ENCODE results near the gene CISD1. TPM values are rescaled to one million over a fixed set of nuclear protein-coding genes. Genes with fewer than 3 reads are reported as not detected.

CISD1 gene
- polyA plus RNA-seq, 1 donor from 2014 or later: 86.3 TPM

DNA sequence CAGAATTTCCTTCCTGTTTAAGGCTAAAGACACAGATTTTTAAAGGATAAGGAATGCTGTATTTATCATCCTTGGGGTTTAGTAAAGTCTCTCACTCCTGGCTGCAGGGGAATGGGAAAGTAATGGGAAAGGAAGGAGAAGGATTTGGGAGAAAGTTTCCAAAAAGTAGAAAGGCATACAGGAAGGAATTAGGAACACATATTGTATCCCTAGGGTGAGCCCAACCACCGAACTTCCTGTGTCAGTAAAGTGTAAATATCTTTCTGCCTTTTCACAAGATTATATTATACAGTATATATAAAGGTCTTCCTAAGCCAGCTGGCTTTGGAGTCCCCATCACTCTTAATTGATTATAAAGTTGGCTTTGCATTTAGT, 53.9 kb downstream of the CISD1 start:
- H3K27ac ChIP-seq (ENCODE audit: low read length): no peak overlapping the region
- H3K4me2 ChIP-seq (ENCODE audit: low read length): no peak overlapping the region
- no peaks in the 10 kb centered on the region for H3K36me3 ChIP-seq (ENCODE audit: insufficient read depth, low read length)
- no peaks in the 10 kb centered on the region for H3F3A ChIP-seq (ENCODE audit: insufficient read depth, low read length, poor library complexity, severe bottlenecking)
- H3K27me3 ChIP-seq (ENCODE audit: insufficient read depth, low read depth, low read length): no peaks in the 10 kb centered on the region
- no peak overlapping the region for H3K9ac ChIP-seq (ENCODE audit: low read length)
- H3K4me3 ChIP-seq (ENCODE audit: low read length): no peak overlapping the region
- TF ChIP-seq EZH2 (IDR thresholded peaks at IDR 0.05; ENCODE audit: borderline replicate concordance, insufficient read depth, low read length, poor library complexity, severe bottlenecking): no peak
- TF ChIP-seq RAD21 (conservative IDR thresholded peaks at IDR 0.05): no peak
- no peak for TF ChIP-seq MXI1 (conservative IDR thresholded peaks at IDR 0.05; ENCODE audit: poor library complexity, severe bottlenecking)
- TF ChIP-seq EP300 (conservative IDR thresholded peaks at IDR 0.05; ENCODE audit: poor library complexity, severe bottlenecking): no peak
- TF ChIP-seq, protein P1, sequence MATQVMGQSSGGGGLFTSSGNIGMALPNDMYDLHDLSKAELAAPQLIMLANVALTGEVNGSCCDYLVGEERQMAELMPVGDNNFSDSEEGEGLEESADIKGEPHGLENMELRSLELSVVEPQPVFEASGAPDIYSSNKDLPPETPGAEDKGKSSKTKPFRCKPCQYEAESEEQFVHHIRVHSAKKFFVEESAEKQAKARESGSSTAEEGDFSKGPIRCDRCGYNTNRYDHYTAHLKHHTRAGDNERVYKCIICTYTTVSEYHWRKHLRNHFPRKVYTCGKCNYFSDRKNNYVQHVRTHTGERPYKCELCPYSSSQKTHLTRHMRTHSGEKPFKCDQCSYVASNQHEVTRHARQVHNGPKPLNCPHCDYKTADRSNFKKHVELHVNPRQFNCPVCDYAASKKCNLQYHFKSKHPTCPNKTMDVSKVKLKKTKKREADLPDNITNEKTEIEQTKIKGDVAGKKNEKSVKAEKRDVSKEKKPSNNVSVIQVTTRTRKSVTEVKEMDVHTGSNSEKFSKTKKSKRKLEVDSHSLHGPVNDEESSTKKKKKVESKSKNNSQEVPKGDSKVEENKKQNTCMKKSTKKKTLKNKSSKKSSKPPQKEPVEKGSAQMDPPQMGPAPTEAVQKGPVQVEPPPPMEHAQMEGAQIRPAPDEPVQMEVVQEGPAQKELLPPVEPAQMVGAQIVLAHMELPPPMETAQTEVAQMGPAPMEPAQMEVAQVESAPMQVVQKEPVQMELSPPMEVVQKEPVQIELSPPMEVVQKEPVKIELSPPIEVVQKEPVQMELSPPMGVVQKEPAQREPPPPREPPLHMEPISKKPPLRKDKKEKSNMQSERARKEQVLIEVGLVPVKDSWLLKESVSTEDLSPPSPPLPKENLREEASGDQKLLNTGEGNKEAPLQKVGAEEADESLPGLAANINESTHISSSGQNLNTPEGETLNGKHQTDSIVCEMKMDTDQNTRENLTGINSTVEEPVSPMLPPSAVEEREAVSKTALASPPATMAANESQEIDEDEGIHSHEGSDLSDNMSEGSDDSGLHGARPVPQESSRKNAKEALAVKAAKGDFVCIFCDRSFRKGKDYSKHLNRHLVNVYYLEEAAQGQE (IDR thresholded peaks at IDR 0.05; ENCODE audit: borderline replicate concordance): no peak
- TF ChIP-seq TAF1 (IDR thresholded peaks at IDR 0.05; ENCODE audit: low read depth): no peak
- no peaks in the 10 kb centered on the region for H3K9me2 ChIP-seq (ENCODE audit: insufficient read depth, low read length)
- no peaks in the 10 kb centered on the region for H4K20me1 ChIP-seq (ENCODE audit: insufficient read depth)
- H2AFZ ChIP-seq (ENCODE audit: low read depth, low read length): no peak overlapping the region
- no peaks in the 10 kb centered on the region for H3K79me2 ChIP-seq (replicated peaks; ENCODE audit: insufficient read depth, low read length)
- H3K9me3 ChIP-seq (ENCODE audit: low read length): no peaks in the 10 kb centered on the region

DNA sequence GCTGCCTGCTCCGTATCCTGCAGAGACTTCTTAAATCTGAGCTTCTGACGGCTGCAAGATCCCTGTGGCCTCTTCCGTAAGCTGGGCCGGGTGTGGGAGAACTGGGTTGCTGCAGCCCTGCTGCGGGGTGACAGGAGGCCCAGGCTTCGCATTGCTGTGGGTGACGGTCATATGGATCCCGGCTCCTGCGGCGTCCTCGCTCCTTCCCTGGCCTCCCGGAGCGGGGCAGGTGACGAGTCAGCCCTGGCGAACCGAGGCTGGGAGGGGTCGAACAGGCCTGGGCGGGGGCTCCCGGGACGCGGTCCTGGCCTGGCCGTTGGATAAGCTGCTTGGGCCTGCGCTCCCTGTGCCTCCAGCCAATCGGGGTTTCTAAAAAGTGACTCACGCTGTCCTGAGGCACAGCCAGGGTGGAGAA, 58.0 kb downstream of the CISD1 start:
- no peaks in the 10 kb centered on the region for H3K27me3 ChIP-seq (ENCODE audit: insufficient read depth, low read depth, low read length)
- H3K27ac ChIP-seq (ENCODE audit: low read length): no peak overlapping the region
- H3K4me3 ChIP-seq (ENCODE audit: low read length): no peak overlapping the region
- no peaks in the 10 kb centered on the region for H3K79me2 ChIP-seq (replicated peaks; ENCODE audit: insufficient read depth, low read length)
- H3K4me2 ChIP-seq (ENCODE audit: low read length): no peak overlapping the region
- H3K9ac ChIP-seq (ENCODE audit: low read length): no peak overlapping the region
- H4K20me1 ChIP-seq (ENCODE audit: insufficient read depth): no peaks in the 10 kb centered on the region
- no peak overlapping the region for H2AFZ ChIP-seq (ENCODE audit: low read depth, low read length)
- TF ChIP-seq POLR2AphosphoS5 (IDR thresholded peaks at IDR 0.05): no peak
- TF ChIP-seq MXI1 (conservative IDR thresholded peaks at IDR 0.05; ENCODE audit: poor library complexity, severe bottlenecking): no peak
- no peak for TF ChIP-seq SMC3 (conservative IDR thresholded peaks at IDR 0.05; ENCODE audit: poor library complexity)
- TF ChIP-seq TAF1 (IDR thresholded peaks at IDR 0.05; ENCODE audit: low read depth): no peak
- no peak for TF ChIP-seq RAD21 (conservative IDR thresholded peaks at IDR 0.05)
- TF ChIP-seq, protein P1 (IDR thresholded peaks at IDR 0.05; ENCODE audit: borderline replicate concordance): no peak
- TF ChIP-seq EZH2 (IDR thresholded peaks at IDR 0.05; ENCODE audit: borderline replicate concordance, insufficient read depth, low read length, poor library complexity, severe bottlenecking): no peak
- no peak for TF ChIP-seq EP300 (conservative IDR thresholded peaks at IDR 0.05; ENCODE audit: poor library complexity, severe bottlenecking)
- TF ChIP-seq, protein P2, sequence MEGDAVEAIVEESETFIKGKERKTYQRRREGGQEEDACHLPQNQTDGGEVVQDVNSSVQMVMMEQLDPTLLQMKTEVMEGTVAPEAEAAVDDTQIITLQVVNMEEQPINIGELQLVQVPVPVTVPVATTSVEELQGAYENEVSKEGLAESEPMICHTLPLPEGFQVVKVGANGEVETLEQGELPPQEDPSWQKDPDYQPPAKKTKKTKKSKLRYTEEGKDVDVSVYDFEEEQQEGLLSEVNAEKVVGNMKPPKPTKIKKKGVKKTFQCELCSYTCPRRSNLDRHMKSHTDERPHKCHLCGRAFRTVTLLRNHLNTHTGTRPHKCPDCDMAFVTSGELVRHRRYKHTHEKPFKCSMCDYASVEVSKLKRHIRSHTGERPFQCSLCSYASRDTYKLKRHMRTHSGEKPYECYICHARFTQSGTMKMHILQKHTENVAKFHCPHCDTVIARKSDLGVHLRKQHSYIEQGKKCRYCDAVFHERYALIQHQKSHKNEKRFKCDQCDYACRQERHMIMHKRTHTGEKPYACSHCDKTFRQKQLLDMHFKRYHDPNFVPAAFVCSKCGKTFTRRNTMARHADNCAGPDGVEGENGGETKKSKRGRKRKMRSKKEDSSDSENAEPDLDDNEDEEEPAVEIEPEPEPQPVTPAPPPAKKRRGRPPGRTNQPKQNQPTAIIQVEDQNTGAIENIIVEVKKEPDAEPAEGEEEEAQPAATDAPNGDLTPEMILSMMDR (IDR thresholded peaks at IDR 0.05; ENCODE audit: poor library complexity, severe bottlenecking): no peak
- no peaks in the 10 kb centered on the region for H3F3A ChIP-seq (ENCODE audit: insufficient read depth, low read length, poor library complexity, severe bottlenecking)
- no peaks in the 10 kb centered on the region for H3K9me3 ChIP-seq (ENCODE audit: low read length)
- no peaks in the 10 kb centered on the region for H3K9me2 ChIP-seq (ENCODE audit: insufficient read depth, low read length)
- no peaks in the 10 kb centered on the region for H3K36me3 ChIP-seq (ENCODE audit: insufficient read depth, low read length)

Measured in neural cell (in vitro differentiated cells).